Naive thymus-derived CD8-positive, alpha-beta T cell (primary cell): ENCODE measurements around the gene CLCN5. TPM values are rescaled to one million over a fixed set of nuclear protein-coding genes. Genes with fewer than 3 reads are reported as not detected.

Experiments
- ATAC-seq, 2 donors: fragments of 150-1000 bp; cut with Tn5 transposase in 1 of 2; sonication (Bioruptor Pico), chemical (Tn5 transposase) in 1 of 2; 1 replicate in 1 of 2; 2 replicates in 1 of 2; pipeline ENCODE4 v1.10.0; 2021; ENCODE audit warnings: mild to moderate bottlenecking in 2 of 2, moderate library complexity in 2 of 2
- POLR2A ChIA-PET: fragments of 350-600 bp; sonication (Branson Sonifier 250); formaldehyde crosslinking; loops from one replicate; lab custom pipeline; 2021; ENCODE audit warnings: antibody characterized with exemption; lab: Charles Lee
- DNase-seq, 10 donors: peaks; one replicate each; pipeline versions ENCODE4 v3.0.0 to v3.0.0-alpha.2; 2020 to 2022
- H3K27ac Mint-ChIP-seq, 10 donors: one replicate each; pipeline ENCODE4 v1.8.0; 2020 to 2022; ENCODE audit warnings: mild to moderate bottlenecking in 10 of 10, mixed read lengths in 10 of 10, moderate library complexity in 4 of 10, inconsistent platforms in 1 of 10
- H3K27me3 Mint-ChIP-seq, 5 donors: one replicate each; pipeline ENCODE4 v1.8.0; 2021 to 2022; ENCODE audit warnings: mixed read lengths in 5 of 5
- H3K36me3 Mint-ChIP-seq, 3 donors: one replicate each; pipeline ENCODE4 v1.8.0; 2020 to 2022; ENCODE audit warnings: mixed read lengths in 3 of 3, mild to moderate bottlenecking in 2 of 3, inconsistent platforms in 1 of 3
- H3K4me1 Mint-ChIP-seq, 4 donors: one replicate each; pipeline ENCODE4 v1.8.0; 2021 to 2022; ENCODE audit warnings: mixed read lengths in 4 of 4
- H3K4me3 Mint-ChIP-seq, 10 donors: one replicate each; pipeline ENCODE4 v1.8.0; 2020 to 2022; ENCODE audit warnings: mild to moderate bottlenecking in 10 of 10, mixed read lengths in 10 of 10, moderate library complexity in 6 of 10, inconsistent platforms in 1 of 10
- H3K9me3 Mint-ChIP-seq, 9 donors: one replicate each; pipeline ENCODE4 v1.8.0; 2020 to 2022; ENCODE audit warnings: mixed read lengths in 9 of 9, mild to moderate bottlenecking in 3 of 9, inconsistent platforms in 1 of 9, moderate library complexity in 1 of 9
- polyA plus RNA-seq, 3 donors: library from polyadenylated mRNA; unstranded; fragments of 300-500 nt; fragmentation: Illumina TruSeq; gene quantifications; one replicate each; pipeline ENCODE4 v1.2.3, GENCODE V29; 2021
- total RNA-seq, 8 experiments: library from RNA in 2 of 8; stranded (reverse) in 2 of 8; gene quantifications; one replicate each; pipeline ENCODE4 v1.2.3 and lab custom pipeline; 2021 to 2026

The CLCN5 gene
- total and polyA plus RNA-seq, 5 experiments from 2014 or later: 0.72 to 2.5 (median 1.1) TPM

DNA sequence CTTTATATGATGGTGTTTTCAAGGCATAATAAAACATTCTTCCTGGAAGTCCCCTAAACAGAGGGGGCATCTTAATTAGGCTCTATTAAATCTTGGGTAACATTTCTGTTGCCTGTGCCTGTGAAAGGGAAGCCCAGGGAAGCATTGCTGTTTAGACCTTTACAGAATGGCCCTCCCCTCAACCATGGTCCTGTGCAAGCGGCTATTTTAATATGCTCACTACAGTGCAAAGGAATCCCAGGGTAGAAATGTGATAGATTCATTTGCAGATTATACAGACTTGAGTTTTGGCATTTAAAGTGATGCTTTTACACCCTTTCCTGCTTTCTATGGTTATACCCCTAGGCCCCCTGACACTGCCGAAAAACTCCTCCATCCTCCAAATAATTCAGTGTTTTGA lies 65.3 kb downstream of the CLCN5 start:
- H3K4me1 Mint-ChIP-seq: no peaks in the 10 kb centered on the region
- no peaks in the 10 kb centered on the region for H3K27me3 Mint-ChIP-seq
- no peak overlapping the region for H3K4me3 Mint-ChIP-seq
- POLR2A ChIA-PET: no interaction called here
- H3K36me3 Mint-ChIP-seq: no peaks in the 10 kb centered on the region
- ATAC-seq: no peak
- H3K9me3 Mint-ChIP-seq: peaks cover 0 to 2% (median 0%) of the 10 kb centered on the region in 9 donors
- no peak overlapping the region for H3K27ac Mint-ChIP-seq
- no peak for DNase-seq

GRCh38 chrX:49988143-49988542 lies 65.7 kb downstream of the CLCN5 start:
- peaks cover 0 to 2% (median 0%) of the 10 kb centered on the region in 9 donors for H3K9me3 Mint-ChIP-seq
- ATAC-seq: no peak
- H3K27me3 Mint-ChIP-seq: no peaks in the 10 kb centered on the region
- H3K36me3 Mint-ChIP-seq: no peaks in the 10 kb centered on the region
- H3K27ac Mint-ChIP-seq: no peak overlapping the region
- POLR2A ChIA-PET: no interaction called here
- H3K4me1 Mint-ChIP-seq: no peaks in the 10 kb centered on the region
- DNase-seq: no peak
- H3K4me3 Mint-ChIP-seq: no peak overlapping the region

DNA sequence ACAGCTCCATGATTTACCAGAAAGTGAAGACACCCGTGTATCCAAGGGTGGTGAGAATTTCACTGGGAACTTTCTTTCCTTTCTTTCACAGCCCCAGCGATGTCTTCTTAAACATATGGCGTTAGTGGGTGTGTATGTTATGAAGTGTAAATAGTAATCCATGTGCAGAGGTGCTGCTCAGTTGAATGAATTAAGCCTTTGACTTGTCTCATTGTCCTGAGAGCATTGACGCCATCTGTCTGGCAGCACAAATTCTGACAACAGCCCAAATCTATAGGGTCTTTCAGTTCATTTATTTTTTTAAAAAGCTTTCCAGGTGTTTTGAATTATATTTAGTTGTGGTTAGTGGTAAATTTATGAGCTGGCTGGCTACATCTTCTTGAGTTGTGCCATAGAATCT lies 69.4 kb downstream of the CLCN5 start:
- H3K4me1 Mint-ChIP-seq: peaks cover 0 to 2% (median 0%) of the 10 kb centered on the region in 4 donors
- no peaks in the 10 kb centered on the region for H3K36me3 Mint-ChIP-seq
- no peak overlapping the region for H3K27ac Mint-ChIP-seq
- ATAC-seq (no peak), DNase-seq (no peak)
- H3K9me3 Mint-ChIP-seq: peaks cover 0 to 2% (median 0%) of the 10 kb centered on the region in 9 donors
- no peaks in the 10 kb centered on the region for H3K27me3 Mint-ChIP-seq
- POLR2A ChIA-PET: no interaction called here
- no peak overlapping the region for H3K4me3 Mint-ChIP-seq

- no peak for ATAC-seq
- POLR2A ChIA-PET: no interaction called here
- Mint-ChIP-seq H3K27ac (no peak overlapping the region), H3K4me3 (no peak overlapping the region), H3K4me1 (peaks cover 0 to 2% (median 0%) of the 10 kb centered on the region in 4 donors), H3K27me3 (no peaks in the 10 kb centered on the region), H3K9me3 (peaks cover 0 to 2% (median 0%) of the 10 kb centered on the region in 9 donors), H3K36me3 (no peaks in the 10 kb centered on the region)
- DNase-seq: no peak
Observed at GRCh38 chrX:49992853-49993252, 70.5 kb downstream of the CLCN5 start.

DNA sequence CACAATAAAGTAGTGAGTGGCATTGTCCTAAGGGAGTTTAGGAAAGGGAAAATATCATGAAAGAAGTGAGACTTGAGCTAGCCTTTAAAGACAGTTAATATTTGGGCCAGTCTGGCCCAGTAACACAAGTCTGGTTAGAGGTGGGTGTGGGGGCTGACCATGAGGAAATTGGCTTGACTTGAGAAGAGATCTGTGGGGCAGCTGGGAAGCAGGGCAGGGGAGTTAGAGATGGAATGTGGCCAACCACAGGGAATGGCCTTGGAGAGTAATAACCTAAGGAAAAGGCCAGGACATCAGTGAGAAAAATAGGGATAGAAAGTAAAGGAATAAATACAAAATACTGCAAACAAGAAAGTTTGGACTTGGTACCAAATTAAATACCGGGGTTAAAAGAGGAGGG lies 71.3 kb downstream of the CLCN5 start:
- H3K27ac Mint-ChIP-seq: no peak overlapping the region

GRCh38 chrX:49995107-49995731 lies 72.8 kb downstream of the CLCN5 start:
- POLR2A ChIA-PET: no interaction called here
- no peak overlapping the region for H3K27ac Mint-ChIP-seq

More for the DNA sequence above, 71.3 kb downstream of the CLCN5 start:
- Mint-ChIP-seq H3K9me3 (peaks cover 0 to 2% (median 0%) of the 10 kb centered on the region in 9 donors), H3K36me3 (no peaks in the 10 kb centered on the region), H3K4me1 (peaks cover 0 to 2% (median 0%) of the 10 kb centered on the region in 4 donors), H3K27me3 (no peaks in the 10 kb centered on the region), H3K4me3 (no peak overlapping the region)
- POLR2A ChIA-PET: no interaction called here
- ATAC-seq (no peak), DNase-seq (no peak)

DNA sequence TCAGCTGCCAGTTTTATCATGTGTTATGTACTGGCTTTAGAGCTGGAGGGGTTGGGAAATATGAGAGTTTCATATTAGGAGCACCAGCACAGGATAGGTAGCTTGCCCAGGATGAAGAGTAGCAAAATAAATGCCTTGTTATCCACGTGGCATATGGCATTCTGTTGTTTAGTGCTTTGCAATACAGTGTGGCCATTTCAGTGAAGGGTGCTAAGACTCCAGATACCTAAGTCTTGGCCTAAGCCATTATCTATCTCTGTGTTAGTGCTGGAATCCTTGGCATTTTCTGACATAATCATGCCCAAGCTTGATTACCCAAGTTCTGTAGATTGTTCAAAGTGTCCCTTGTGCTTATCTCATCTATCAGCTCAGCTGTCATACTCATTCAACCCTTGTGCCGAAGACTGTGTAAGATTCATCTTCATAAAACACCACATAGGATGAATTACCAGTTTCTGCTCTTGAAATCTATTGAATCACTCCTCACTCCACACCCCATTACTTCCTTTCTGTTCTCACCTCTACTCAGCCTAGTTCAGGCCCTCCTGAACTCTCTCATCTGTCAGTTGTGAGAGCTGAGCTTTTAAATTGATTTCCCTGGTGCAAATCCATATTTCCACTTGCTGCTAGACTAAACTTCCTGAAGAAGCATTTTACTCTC lies 73.5 kb downstream of the CLCN5 start:
- no peaks in the 10 kb centered on the region for H3K27me3 Mint-ChIP-seq
- DNase-seq (no peak), ATAC-seq (no peak)
- H3K4me1 Mint-ChIP-seq: peaks cover 0 to 4% (median 0%) of the 10 kb centered on the region in 4 donors
- POLR2A ChIA-PET: no interaction called here
- no peak overlapping the region for H3K4me3 Mint-ChIP-seq
- peaks cover 0 to 2% (median 0%) of the 10 kb centered on the region in 9 donors for H3K9me3 Mint-ChIP-seq
- H3K36me3 Mint-ChIP-seq: no peaks in the 10 kb centered on the region
- no peak overlapping the region for H3K27ac Mint-ChIP-seq

More at GRCh38 chrX:49995107-49995731, 72.8 kb downstream of the CLCN5 start:
- ATAC-seq: no peak
- peaks cover 0 to 2% (median 0%) of the 10 kb centered on the region in 4 donors for H3K4me1 Mint-ChIP-seq
- H3K27me3 Mint-ChIP-seq: no peaks in the 10 kb centered on the region
- H3K36me3 Mint-ChIP-seq: no peaks in the 10 kb centered on the region
- peaks cover 0 to 2% (median 0%) of the 10 kb centered on the region in 9 donors for H3K9me3 Mint-ChIP-seq
- DNase-seq: no peak
- H3K4me3 Mint-ChIP-seq: no peak overlapping the region

GRCh38 chrX:49996474-49996873 lies 74.1 kb downstream of the CLCN5 start:
- Mint-ChIP-seq H3K27me3 (no peaks in the 10 kb centered on the region), H3K36me3 (no peaks in the 10 kb centered on the region), H3K27ac (no peak overlapping the region), H3K4me3 (no peak overlapping the region), H3K4me1 (peaks cover 0 to 4% (median 0%) of the 10 kb centered on the region in 4 donors), H3K9me3 (no peaks in the 10 kb centered on the region)
- DNase-seq (no peak), ATAC-seq (no peak)
- POLR2A ChIA-PET: no interaction called here

- peaks cover 0 to 8% (median 2%) of the 10 kb centered on the region in 4 donors for H3K4me1 Mint-ChIP-seq
- no peaks in the 10 kb centered on the region for H3K36me3 Mint-ChIP-seq
- H3K27ac Mint-ChIP-seq: no peak overlapping the region
- H3K4me3 Mint-ChIP-seq: no peak overlapping the region
- POLR2A ChIA-PET: no interaction called here
- ATAC-seq: no peak
- H3K9me3 Mint-ChIP-seq: no peaks in the 10 kb centered on the region
- H3K27me3 Mint-ChIP-seq: no peaks in the 10 kb centered on the region
- DNase-seq: no peak
Observed at GRCh38 chrX:49999087-49999486, 76.7 kb downstream of the CLCN5 start.

DNA sequence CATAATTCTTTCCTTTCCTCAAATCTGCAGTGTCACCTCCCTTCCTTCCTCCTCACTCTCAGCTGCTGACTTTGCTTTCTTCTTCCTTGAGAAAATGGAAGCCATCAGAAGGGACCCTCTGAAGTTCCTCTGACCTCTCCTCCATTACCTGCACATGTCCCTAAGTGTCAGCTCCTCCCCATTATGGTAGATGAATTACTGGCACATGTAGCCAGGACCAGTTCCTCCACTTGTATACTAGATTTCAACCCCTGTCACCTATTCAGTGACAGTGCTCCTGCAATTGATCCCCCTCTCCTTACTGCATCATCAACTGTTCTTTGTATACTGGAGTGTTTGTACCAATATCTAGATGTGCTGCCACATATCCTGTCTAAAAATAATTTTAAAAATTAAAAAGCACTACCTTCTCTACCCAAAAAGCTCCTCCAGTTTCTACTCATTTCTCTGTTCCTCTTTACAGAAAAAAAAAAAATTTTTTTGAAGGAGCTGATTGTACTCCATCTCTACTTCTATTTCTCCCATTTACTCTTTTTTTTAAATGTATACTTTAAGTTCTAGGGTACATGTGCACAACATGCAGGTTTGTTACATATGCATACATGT lies 78.6 kb downstream of the CLCN5 start:
- DNase-seq (no peak), ATAC-seq (no peak)
- Mint-ChIP-seq H3K27me3 (no peaks in the 10 kb centered on the region), H3K27ac (no peak overlapping the region), H3K36me3 (no peaks in the 10 kb centered on the region), H3K4me1 (peaks cover 0 to 8% (median 2%) of the 10 kb centered on the region in 4 donors), H3K9me3 (no peaks in the 10 kb centered on the region), H3K4me3 (no peak overlapping the region)
- POLR2A ChIA-PET: no interaction called here

DNA sequence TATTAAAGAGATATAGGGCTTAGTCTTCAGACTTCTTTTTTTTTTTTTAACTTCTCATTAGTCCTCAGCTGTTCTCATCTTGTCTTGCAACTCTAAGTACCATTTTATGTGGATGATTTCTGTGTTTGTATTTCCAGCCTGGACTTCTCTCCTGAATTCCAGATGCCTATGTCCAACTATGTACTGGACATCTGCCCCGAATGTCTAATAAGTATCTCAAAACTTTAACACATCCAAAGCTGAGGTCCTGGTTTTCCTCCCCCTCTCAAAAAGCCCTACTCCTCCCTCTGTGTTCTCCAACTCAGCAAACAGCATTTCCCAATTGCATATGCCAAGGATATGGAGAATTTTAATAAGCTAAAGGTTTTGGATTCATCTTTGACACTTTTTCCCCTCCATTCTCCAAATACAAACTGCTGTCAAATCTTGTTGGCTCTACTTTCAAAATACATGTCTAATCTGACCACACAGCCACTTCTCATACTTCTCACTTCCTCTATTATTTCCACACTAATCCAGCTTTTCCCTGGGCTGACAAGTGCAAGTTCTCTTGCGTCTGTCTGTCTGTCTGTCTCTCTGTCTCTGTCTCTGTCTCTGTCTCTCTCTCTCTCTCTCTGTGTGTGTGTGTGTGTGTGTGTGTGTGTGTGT lies 79.8 kb downstream of the CLCN5 start:
- DNase-seq (no peak), ATAC-seq (no peak)
- POLR2A ChIA-PET: no interaction called here
- Mint-ChIP-seq H3K4me1 (peaks cover 0 to 8% (median 2%) of the 10 kb centered on the region in 4 donors), H3K27ac (peak overlapping the region in 1 of 10 donors; percentile 29), H3K4me3 (no peak overlapping the region), H3K36me3 (no peaks in the 10 kb centered on the region), H3K27me3 (no peaks in the 10 kb centered on the region), H3K9me3 (no peaks in the 10 kb centered on the region)

GRCh38 chrX:50003467-50003866 lies 81.1 kb downstream of the CLCN5 start:
- H3K27me3 Mint-ChIP-seq: no peaks in the 10 kb centered on the region
- H3K27ac Mint-ChIP-seq: no peak overlapping the region
- H3K4me1 Mint-ChIP-seq: peaks cover 0 to 8% (median 2%) of the 10 kb centered on the region in 4 donors
- no peaks in the 10 kb centered on the region for H3K9me3 Mint-ChIP-seq
- H3K4me3 Mint-ChIP-seq: no peak overlapping the region
- DNase-seq (no peak), ATAC-seq (no peak)
- POLR2A ChIA-PET: no interaction called here
- no peaks in the 10 kb centered on the region for H3K36me3 Mint-ChIP-seq

DNA sequence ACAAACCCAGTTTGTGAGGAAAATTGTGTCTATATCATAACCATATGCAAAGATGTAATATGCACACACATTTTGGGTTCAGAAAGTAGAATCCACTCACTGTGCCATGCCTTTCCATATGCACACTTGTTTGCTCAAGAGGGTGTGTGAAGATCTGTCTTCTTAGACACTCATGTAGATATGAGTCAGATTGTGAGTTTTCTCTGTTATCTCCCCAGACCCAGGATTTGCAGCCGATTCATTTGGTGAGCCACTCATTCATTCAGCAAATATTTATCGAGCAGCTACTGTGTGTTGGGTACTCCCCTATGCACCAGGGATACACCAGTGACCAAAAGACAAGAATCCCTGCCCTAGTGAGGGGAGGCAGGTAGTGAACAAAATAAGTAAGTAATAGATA lies 81.5 kb downstream of the CLCN5 start:
- DNase-seq (no peak), ATAC-seq (no peak)
- H3K4me1 Mint-ChIP-seq: peaks cover 0 to 8% (median 2%) of the 10 kb centered on the region in 4 donors
- no peak overlapping the region for H3K27ac Mint-ChIP-seq
- POLR2A ChIA-PET: no interaction called here
- H3K9me3 Mint-ChIP-seq: no peaks in the 10 kb centered on the region
- H3K4me3 Mint-ChIP-seq: no peak overlapping the region
- H3K27me3 Mint-ChIP-seq: no peaks in the 10 kb centered on the region
- no peaks in the 10 kb centered on the region for H3K36me3 Mint-ChIP-seq
